ENCODE data around the gene PAPSS2.

GRCh38 chr10:87639493-87639892 is 20.2 kb upstream of the PAPSS2 start:
- TF ChIP-seq CTCF (IDR thresholded peaks at IDR 0.05) (no peak), POLR2A (IDR thresholded peaks at IDR 0.05) (no peak)
